ENCODE data around the gene NUTF2. TPM values are rescaled to one million over a fixed set of nuclear protein-coding genes. Genes with fewer than 3 reads are reported as not detected.

The NUTF2 gene
- total RNA-seq, 1 experiment from 2014 or later: 217 TPM

GRCh38 chr16:67882374-67883145 lies 35.8 kb downstream of the NUTF2 start:
- peaks cover 68% of the 10 kb centered on the region for H3K36me3 ChIP-seq (ENCODE audit: insufficient read depth, low read length, poor library complexity, severe bottlenecking)
- no peaks in the 10 kb centered on the region for H3K27me3 ChIP-seq (replicated peaks; ENCODE audit: insufficient read depth, low read depth, low read length, poor library complexity)
- H3K27ac ChIP-seq (ENCODE audit: low read depth, low read length, poor library complexity, severe bottlenecking): no peak overlapping the region
- intact Hi-C loops (cut with micrococcal nuclease; ENCODE audit: unreplicated experiment): loop anchor here (1.0 kb wide), 1 partner anchor 46 kb away; no protein-coding TSS in a partner anchor
- CTCF ChIA-PET: interaction anchor here (2.4 kb wide), 1 partner anchor 45 kb away, joined by 15 read pairs; no protein-coding TSS in a partner anchor
- no peak for DNase-seq (ENCODE audit: low spot score)
- POLR2A ChIA-PET (ENCODE audit: low non-redundant PET): no interaction called here
- no peak overlapping the region for H3K4me3 ChIP-seq (ENCODE audit: low read depth, low read length, poor library complexity, severe bottlenecking)
- BruUV-seq (replicated peaks): no TSS peak
- H3K9me3 ChIP-seq (ENCODE audit: low read depth, low read length, poor library complexity, severe bottlenecking): no peaks in the 10 kb centered on the region
- H3K4me1 ChIP-seq (ENCODE audit: insufficient read depth, low read length, poor library complexity, severe bottlenecking): peaks cover 11% of the 10 kb centered on the region
- TF ChIP-seq CTCF (conservative IDR thresholded peaks at IDR 0.05; ENCODE audit: low read depth, low read length) (no peak), EZH2 (IDR thresholded peaks at IDR 0.05; ENCODE audit: borderline replicate concordance, low read depth, low read length, poor library complexity, severe bottlenecking) (no peak)

GRCh38 chr16:67883146-67883871 lies 36.6 kb downstream of the NUTF2 start:
- CTCF ChIA-PET: interaction anchor here (0.5 to 2.4 kb wide), 6 partner anchors 9 to 362 kb away, joined by 3 to 15 read pairs (median 4); partner anchors contain the start of gene PSKH1
- no TSS peak for BruUV-seq (replicated peaks)
- Histone ChIP-seq H3K9me3 (ENCODE audit: low read depth, low read length, poor library complexity, severe bottlenecking) (no peaks in the 10 kb centered on the region), H3K36me3 (ENCODE audit: insufficient read depth, low read length, poor library complexity, severe bottlenecking) (peaks cover 61% of the 10 kb centered on the region), H3K4me1 (ENCODE audit: insufficient read depth, low read length, poor library complexity, severe bottlenecking) (peaks cover 11% of the 10 kb centered on the region), H3K27me3 (replicated peaks; ENCODE audit: insufficient read depth, low read depth, low read length, poor library complexity) (no peaks in the 10 kb centered on the region), H3K4me3 (ENCODE audit: low read depth, low read length, poor library complexity, severe bottlenecking) (no peak overlapping the region), H3K27ac (ENCODE audit: low read depth, low read length, poor library complexity, severe bottlenecking) (no peak overlapping the region)
- POLR2A ChIA-PET (ENCODE audit: low non-redundant PET): no interaction called here
- TF ChIP-seq EZH2 (IDR thresholded peaks at IDR 0.05; ENCODE audit: borderline replicate concordance, low read depth, low read length, poor library complexity, severe bottlenecking): no peak
- TF ChIP-seq CTCF (conservative IDR thresholded peaks at IDR 0.05; ENCODE audit: low read depth, low read length): no peak
- DNase-seq (ENCODE audit: low spot score): no peak
- intact Hi-C loops (cut with micrococcal nuclease; ENCODE audit: unreplicated experiment): loop anchor here (1.0 kb wide), 1 partner anchor 45 kb away; no protein-coding TSS in a partner anchor

GRCh38 chr16:67883872-67884261 lies 37.1 kb downstream of the NUTF2 start:
- no peak overlapping the region for H3K4me3 ChIP-seq (ENCODE audit: low read depth, low read length, poor library complexity, severe bottlenecking)
- H3K36me3 ChIP-seq (ENCODE audit: insufficient read depth, low read length, poor library complexity, severe bottlenecking): peaks cover 55% of the 10 kb centered on the region
- CTCF ChIA-PET: interaction anchor here (0.6 to 2.4 kb wide), 9 partner anchors 9 to 422 kb away, joined by 3 to 15 read pairs (median 6); partner anchors contain the start of genes CTRL and PSKH1
- intact Hi-C loops (cut with micrococcal nuclease; ENCODE audit: unreplicated experiment): loop anchor here (1.0 kb wide), 1 partner anchor 44 kb away; no protein-coding TSS in a partner anchor
- peak; percentile 57 for DNase-seq (ENCODE audit: low spot score)
- no TSS peak for BruUV-seq (replicated peaks)
- no peak overlapping the region for H3K27ac ChIP-seq (ENCODE audit: low read depth, low read length, poor library complexity, severe bottlenecking)
- H3K4me1 ChIP-seq (ENCODE audit: insufficient read depth, low read length, poor library complexity, severe bottlenecking): peaks cover 11% of the 10 kb centered on the region
- H3K27me3 ChIP-seq (replicated peaks; ENCODE audit: insufficient read depth, low read depth, low read length, poor library complexity): no peaks in the 10 kb centered on the region
- POLR2A ChIA-PET (ENCODE audit: low non-redundant PET): no interaction called here
- TF ChIP-seq CTCF (conservative IDR thresholded peaks at IDR 0.05; ENCODE audit: low read depth, low read length): peak; percentile 93
- no peak for TF ChIP-seq EZH2 (IDR thresholded peaks at IDR 0.05; ENCODE audit: borderline replicate concordance, low read depth, low read length, poor library complexity, severe bottlenecking)
- no peaks in the 10 kb centered on the region for H3K9me3 ChIP-seq (ENCODE audit: low read depth, low read length, poor library complexity, severe bottlenecking)
